ENCODE measurements around the gene F7.

The F7 gene

GRCh38 chr13:113086991-113087922 lies 18.3 kb upstream of the F7 start:
- no peak for DNase-seq (ENCODE audit: low read depth)

- no peak for DNase-seq (ENCODE audit: low read depth)
These were observed 17.5 kb upstream of the F7 start for GRCh38 chr13:113087923-113088690.

- no peak for DNase-seq (ENCODE audit: low read depth)
These were observed 16.9 kb upstream of the F7 start for GRCh38 chr13:113088691-113089020.

GRCh38 chr13:113089693-113090414 lies 15.7 kb upstream of the F7 start:
- DNase-seq (ENCODE audit: low read depth): no peak

- no peak for DNase-seq (ENCODE audit: low read depth)
These were observed 15.2 kb upstream of the F7 start for GRCh38 chr13:113090415-113090770.

- no peak for DNase-seq (ENCODE audit: low read depth)
These were observed 14.8 kb upstream of the F7 start for GRCh38 chr13:113090806-113091205.

GRCh38 chr13:113091211-113091771 lies 14.3 kb upstream of the F7 start:
- no peak for DNase-seq (ENCODE audit: low read depth)

GRCh38 chr13:113091891-113092775 lies 13.5 kb upstream of the F7 start:
- no peak for DNase-seq (ENCODE audit: low read depth)

GRCh38 chr13:113092776-113093579 lies 12.6 kb upstream of the F7 start:
- DNase-seq (ENCODE audit: low read depth): no peak

- no peak for DNase-seq (ENCODE audit: low read depth)
These were observed 11.8 kb upstream of the F7 start for GRCh38 chr13:113093580-113094409.

- DNase-seq (ENCODE audit: low read depth): no peak
These were observed 11.2 kb upstream of the F7 start for GRCh38 chr13:113094410-113094800.

GRCh38 chr13:113095146-113096051 lies 10.2 kb upstream of the F7 start:
- DNase-seq (ENCODE audit: low read depth): no peak

GRCh38 chr13:113096052-113096744 lies 9.4 kb upstream of the F7 start:
- no peak for DNase-seq (ENCODE audit: low read depth)

- DNase-seq (ENCODE audit: low read depth): no peak
These were observed 8.8 kb upstream of the F7 start for GRCh38 chr13:113096745-113097305.

- DNase-seq (ENCODE audit: low read depth): no peak
These were observed 7.9 kb upstream of the F7 start for GRCh38 chr13:113097651-113098050.

- DNase-seq (ENCODE audit: low read depth): no peak
These were observed 7.3 kb upstream of the F7 start for GRCh38 chr13:113098162-113098732.

- no peak for DNase-seq (ENCODE audit: low read depth)
These were observed 6.4 kb upstream of the F7 start for GRCh38 chr13:113099142-113099541.
